Measurements from ENCODE around the gene DNTTIP2. TPM values are rescaled to one million over a fixed set of nuclear protein-coding genes. Genes with fewer than 3 reads are reported as not detected.

The DNTTIP2 gene
- total RNA-seq, 1 experiment from 2014 or later = 101 TPM

GRCh38 chr1:93888900-93889299 is 9.9 kb upstream of the DNTTIP2 start:
- Mint-ChIP-seq H3K9me3 (no peaks in the 10 kb centered on the region), H3K4me3 (peak overlapping the region; percentile 39 to 45; a peak in 3 of 5 replicates), H3K36me3 (ENCODE audit: insufficient read depth in 1 of 3, low read depth in 3 of 3) (peaks cover 0 to 7% (median 2%) of the 10 kb centered on the region in 3 experiments; a peak in 4 of 7 replicates), H3K27ac (peak overlapping the region; percentile 83 to 99 (median 86); a peak in 6 of 7 replicates), H3K27me3 (ENCODE audit: low read depth) (no peaks in the 10 kb centered on the region), H3K4me1 (peaks cover 17 to 19% of the 10 kb centered on the region in 2 experiments)
- Histone ChIP-seq H3K23me2 (ENCODE audit: insufficient read length, low read depth, low read length, poor library complexity, severe bottlenecking) (no peaks in the 10 kb centered on the region), H3K4me2 (ENCODE audit: insufficient read depth, insufficient read length, low read length) (peak overlapping the region; percentile 11), H3K27ac (ENCODE audit: insufficient read length, low read depth, low read length) (peak overlapping the region; percentile 15), H3K4ac (ENCODE audit: low read depth, low read length) (no peak overlapping the region), H2BK20ac (ENCODE audit: low read depth, low read length, poor library complexity, severe bottlenecking) (no peak overlapping the region), H3K4me1 (ENCODE audit: insufficient read depth, low read length) (no peaks in the 10 kb centered on the region), H3K79me2 (ENCODE audit: insufficient read depth, low read length) (no peaks in the 10 kb centered on the region), H3K14ac (ENCODE audit: insufficient read depth, low read length) (no peak overlapping the region), H3K23ac (ENCODE audit: insufficient read length, low read depth, low read length) (no peak overlapping the region), H2BK15ac (ENCODE audit: low read depth, low read length) (no peak overlapping the region), H4K5ac (ENCODE audit: insufficient read length, low read depth, low read length) (no peak overlapping the region), H2BK120ac (ENCODE audit: low read depth, low read length, poor library complexity, severe bottlenecking) (no peak overlapping the region), H2BK5ac (ENCODE audit: insufficient read length, low read length) (no peak overlapping the region), H3T11ph (ENCODE audit: low read length) (no peak overlapping the region), H2AFZ (ENCODE audit: low read length) (no peak overlapping the region), H4K91ac (ENCODE audit: insufficient read length, low read depth, low read length) (no peak overlapping the region), H3K9ac (ENCODE audit: extremely low read depth, insufficient read length, low read length) (no peak overlapping the region), H4K8ac (replicated peaks; ENCODE audit: insufficient read length, low read depth, low read length) (no peak overlapping the region), H4K20me1 (ENCODE audit: control insufficient read depth, insufficient read depth, insufficient read length) (no peaks in the 10 kb centered on the region), H3K18ac (ENCODE audit: insufficient read length, low read depth, low read length) (no peak overlapping the region), H3K9me3 (ENCODE audit: control insufficient read depth, low read depth, low read length) (no peaks in the 10 kb centered on the region), H2AK5ac (ENCODE audit: insufficient read length, low read length) (no peak overlapping the region), H3K56ac (ENCODE audit: insufficient read length, low read depth, low read length) (no peak overlapping the region), H2BK12ac (ENCODE audit: insufficient read length, low read depth, low read length) (no peak overlapping the region), H3K79me1 (ENCODE audit: insufficient read depth, low read depth, low read length, poor library complexity, severe bottlenecking) (no peaks in the 10 kb centered on the region), H3K27me3 (ENCODE audit: insufficient read depth, low read length) (no peaks in the 10 kb centered on the region)
- WGBS (ENCODE audit: extremely low coverage, insufficient read length, low lambda C conversion rate) = no CpG with 5 or more reads among the region's 6 CpGs
- peak; percentile 35 for DNase-seq
- no peak for TF ChIP-seq CTCF (conservative IDR thresholded peaks at IDR 0.05)

All from H9 (cell line).